HG02970 (cell line): ENCODE data around the gene SNX8.
"Not testable (repeated sequence)": the region's sequence is repeated elsewhere in the genome, so short reads cannot be mapped to it uniquely, and the experiment has no call there.

ENCODE experiments used
- ATAC-seq: cut with Tn5 transposase; IDR thresholded peaks from one replicate; pipeline ENCODE4 v1.9.1; 2021; ENCODE audit warnings: mild to moderate bottlenecking, moderate library complexity, moderate number of reproducible peaks; ENCODE audit not compliant: unreplicated experiment, low FRiP score

The SNX8 gene

DNA sequence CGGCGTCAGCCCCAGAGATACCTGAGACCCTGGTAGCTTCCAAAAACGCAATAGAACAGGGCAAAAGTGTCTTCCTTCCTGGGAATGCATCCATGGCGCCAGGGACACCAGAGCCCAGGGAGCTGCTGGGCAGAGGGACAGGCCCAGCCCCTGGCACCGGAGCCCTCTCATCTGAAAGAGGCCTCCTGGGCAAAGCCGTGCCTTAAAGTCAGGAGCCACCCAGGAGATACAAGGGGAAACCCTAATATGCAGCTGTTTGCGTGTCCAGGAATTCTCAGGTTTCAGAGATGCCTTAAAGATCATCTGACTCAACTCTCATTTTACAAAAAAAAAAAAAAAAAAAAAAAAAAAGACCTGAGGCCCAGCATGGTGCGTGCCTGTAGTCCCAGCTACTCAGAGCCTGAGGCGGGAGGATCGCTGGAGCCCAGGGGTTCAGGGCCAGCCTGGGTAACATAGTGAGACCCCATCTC, 44.2 kb downstream of the SNX8 start:
- no peak for ATAC-seq

DNA sequence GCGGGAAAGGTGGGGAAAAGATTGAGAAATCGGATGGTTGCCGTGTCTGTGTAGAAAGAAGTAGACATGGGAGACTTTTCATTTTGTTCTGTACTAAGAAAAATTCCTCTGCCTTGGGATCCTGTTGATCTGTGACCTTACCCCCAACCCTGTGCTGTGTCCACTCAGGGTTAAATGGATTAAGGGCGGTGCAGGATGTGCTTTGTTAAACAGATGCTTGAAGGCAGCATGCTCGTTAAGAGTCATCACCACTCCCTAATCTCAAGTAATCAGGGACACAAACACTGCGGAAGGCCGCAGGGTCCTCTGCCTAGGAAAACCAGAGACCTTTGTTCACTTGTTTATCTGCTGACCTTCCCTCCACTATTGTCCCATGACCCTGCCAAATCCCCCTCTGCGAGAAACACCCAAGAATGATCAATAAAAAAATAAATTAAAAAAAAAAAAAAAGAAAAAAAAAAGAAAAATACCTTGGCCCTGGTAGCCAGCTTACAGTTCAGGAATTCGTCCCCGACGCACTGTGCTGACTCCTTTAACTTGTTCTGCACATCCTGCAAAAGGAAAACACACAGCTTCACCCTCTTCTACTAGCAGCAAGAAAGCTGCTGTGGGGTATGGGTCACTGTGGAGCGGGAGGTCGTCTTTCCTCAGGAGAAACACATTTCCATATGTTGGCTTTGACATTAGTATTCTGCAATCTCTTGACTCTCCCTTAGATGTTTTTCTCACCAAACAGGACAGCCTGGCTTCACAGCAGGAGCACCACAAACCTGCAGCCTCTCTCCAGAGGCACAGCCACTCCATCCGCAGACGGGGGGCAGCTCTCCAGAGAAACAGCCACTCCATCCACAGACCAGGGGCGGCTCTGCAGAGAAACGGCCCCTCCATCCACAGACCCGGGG, 44.9 kb downstream of the SNX8 start:
- not testable (repeated sequence) for ATAC-seq

DNA sequence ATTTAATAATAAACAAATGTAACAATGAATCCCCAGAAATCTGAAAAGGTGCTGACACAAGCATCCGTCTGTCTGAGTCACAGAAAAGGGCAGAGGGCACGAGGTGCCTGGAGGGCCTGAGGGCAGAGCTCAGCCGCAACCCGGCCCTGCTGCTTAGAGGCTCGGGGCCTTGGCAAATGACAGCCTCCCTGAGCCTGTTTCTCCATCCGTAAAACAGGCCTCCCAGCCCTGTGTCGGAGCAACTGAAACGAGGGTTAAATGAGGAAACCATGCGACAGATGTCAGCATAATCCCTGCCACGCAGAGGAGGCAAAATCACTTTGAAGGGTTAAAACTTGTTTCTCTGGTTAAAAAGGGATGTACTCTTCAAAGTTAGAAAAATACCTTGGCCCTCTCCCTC, 47.3 kb downstream of the SNX8 start:
- ATAC-seq = no peak

DNA sequence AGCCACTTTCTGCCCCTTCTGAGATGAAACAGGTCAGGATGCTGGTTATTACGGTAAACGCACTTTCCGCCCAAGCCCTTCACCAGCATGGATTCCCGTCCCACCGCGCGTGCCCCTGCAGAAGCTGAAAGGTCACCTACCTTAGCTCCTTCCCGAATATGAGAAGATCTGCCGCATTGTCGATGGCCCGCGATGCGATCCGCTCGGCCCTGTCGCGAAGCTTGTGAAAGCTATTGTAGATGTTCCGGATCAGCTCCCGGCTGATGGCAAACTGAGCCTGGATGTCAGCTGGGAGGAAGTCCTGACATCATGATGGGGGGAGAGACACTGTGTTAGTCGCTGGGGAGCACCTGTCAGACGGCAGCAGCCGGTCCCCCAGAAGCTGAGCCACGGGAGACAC, 50.1 kb downstream of the SNX8 start:
- no peak for ATAC-seq

DNA sequence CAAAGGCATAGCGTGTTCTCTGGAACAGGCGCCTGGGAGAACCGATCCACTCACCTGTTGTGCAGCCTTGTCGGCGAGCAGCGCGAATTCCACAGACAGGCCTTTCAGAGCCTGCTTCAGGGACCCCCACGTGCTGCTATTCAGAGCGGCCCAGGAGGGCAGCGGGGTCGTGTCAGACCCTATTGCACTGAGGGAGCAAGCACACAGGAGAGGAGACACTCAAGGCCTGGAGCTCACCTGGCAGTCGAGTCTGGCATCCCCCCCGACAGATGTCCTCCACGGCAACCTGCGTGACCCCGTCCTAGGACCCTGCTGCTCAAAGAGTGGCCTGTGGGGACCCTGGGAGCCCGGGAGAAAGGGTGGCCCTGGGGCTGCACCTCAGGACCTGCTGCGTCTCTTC, 51.1 kb downstream of the SNX8 start:
- no peak for ATAC-seq

DNA sequence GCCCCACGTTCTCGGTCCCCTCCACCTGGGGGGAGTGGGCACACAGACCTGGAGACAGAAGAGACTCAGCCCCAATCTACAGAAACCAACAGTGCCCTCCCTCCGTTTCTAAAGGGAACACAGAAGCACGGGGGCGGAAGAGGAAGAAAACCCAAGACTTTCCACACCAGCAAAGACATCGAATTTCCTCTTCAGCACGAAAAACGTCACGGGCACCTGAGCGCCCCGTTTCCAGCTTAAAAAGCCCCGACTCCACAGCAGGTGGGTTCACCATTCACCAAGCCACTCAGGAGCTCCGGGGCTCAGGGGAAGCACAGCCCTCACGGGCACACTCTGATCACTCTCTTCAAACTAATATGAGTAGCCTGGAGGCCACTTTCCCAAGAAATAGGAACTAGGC, 52.6 kb downstream of the SNX8 start:
- no peak for ATAC-seq

DNA sequence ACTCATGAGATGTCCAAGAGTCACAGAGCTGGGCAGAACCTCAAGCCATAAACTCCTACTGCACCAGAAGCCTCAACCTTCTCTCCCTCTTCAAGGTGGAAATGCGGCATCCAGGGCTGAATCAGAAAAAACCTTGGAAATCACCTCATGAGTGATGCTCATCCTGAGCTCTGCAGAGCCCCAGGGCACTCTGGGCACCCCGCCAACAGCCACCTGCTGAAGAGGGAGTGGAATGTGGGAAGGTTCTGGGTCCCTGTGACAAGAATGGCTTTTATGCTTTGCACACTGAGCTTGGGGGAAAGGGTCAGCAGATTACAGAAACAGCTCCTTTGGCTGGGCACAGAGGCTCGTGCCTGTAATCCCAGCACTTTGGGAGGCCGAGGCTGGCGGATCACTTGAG, 53.4 kb downstream of the SNX8 start:
- no peak for ATAC-seq

DNA sequence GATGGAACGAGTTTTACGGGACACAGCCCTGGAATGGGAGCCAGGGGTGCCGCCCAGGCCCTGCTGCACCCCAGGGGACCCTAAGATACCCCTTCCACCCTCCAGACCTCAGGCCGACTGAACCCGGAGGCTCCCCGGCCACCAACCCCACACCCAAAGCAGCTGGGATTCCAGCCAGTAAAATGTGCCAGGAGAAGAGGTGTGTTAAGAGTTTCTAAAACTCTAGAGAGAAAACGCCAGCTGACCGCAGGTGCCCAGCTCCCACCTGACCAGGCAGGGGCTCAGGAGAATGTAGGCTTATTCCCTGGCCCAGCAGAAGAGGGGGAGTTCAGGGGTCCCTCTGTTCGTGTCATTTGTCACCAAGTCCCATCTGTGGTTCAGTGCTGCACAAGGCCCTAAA, 54.8 kb downstream of the SNX8 start:
- ATAC-seq = no peak

DNA sequence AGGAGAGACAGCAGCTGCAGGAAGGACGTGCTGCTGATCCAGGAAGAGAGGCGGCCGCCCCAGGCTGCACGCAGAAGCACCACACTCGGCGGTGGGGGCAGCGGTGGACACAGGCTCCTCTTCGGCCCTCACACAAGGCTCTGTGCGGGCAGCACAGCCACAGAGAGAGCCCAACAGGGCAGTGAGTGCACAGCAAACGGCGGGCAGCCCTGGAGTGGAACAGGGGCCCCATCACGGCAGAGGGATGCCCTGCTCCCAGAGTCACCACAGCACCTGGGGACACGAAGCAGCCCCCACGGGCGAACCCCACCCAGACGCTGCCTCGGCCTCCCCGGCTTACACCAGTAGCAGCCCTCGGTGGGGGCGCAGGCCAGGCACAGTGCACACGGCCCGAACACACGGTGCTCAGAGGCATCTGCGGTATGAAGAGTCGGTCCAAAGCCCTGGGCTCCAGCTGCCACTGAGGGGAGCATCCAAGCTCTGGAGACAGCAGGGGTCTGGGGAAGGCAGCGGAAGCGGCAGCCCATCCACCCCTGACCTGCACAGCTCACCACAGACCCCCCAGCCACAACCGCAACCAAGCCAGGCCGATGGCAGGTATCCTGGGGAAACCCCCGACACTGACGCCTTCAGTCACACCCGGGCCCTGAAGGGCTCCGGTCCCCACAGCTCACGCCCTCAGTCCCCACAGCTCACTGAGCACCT, 55.4 kb downstream of the SNX8 start:
- no peak for ATAC-seq

DNA sequence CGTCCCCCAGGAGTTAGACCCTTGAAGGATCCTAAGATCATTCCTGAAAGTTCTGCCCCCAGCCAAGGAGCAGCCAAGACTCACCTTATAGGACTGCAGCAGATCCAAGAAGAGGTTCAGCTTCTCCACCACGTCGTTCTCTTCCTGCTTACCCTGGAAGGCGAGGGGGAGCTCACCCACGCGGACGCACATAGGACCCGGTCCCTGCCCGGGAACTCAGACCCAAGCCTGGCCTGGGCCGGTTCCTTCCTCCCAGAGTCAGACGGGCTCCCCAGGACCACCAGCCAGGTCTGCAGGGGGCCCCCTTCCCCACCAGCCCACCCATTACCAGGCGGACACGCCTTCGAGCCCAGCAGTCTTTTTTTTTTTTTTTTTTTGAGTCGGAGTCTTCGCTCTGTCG, 56.6 kb downstream of the SNX8 start:
- ATAC-seq = no peak

DNA sequence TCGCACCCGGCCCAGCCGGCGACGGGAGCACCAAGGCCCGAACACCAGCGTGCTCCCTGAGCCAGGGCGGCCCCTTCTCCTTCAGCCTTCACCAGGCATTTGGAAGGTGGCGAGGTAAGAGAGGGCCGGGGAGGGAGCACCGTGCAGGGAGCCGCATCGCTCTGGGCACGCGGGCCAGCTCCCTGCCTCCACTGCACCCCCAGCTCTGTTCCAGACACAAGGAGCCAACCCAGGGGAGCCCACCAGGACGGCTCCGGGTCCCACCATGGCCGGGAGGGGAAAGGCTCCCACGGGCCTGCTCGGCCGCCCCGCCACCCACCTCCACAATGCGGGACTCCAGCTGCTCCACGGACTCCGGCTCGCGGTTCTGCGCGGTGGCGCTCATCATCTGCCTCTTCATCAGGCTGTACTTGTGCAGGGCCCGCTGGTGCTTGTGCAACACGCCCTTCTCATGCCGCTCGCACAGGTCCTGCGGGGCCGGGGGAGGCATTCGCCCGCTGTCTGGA, 57.1 kb downstream of the SNX8 start:
- ATAC-seq = no peak

DNA sequence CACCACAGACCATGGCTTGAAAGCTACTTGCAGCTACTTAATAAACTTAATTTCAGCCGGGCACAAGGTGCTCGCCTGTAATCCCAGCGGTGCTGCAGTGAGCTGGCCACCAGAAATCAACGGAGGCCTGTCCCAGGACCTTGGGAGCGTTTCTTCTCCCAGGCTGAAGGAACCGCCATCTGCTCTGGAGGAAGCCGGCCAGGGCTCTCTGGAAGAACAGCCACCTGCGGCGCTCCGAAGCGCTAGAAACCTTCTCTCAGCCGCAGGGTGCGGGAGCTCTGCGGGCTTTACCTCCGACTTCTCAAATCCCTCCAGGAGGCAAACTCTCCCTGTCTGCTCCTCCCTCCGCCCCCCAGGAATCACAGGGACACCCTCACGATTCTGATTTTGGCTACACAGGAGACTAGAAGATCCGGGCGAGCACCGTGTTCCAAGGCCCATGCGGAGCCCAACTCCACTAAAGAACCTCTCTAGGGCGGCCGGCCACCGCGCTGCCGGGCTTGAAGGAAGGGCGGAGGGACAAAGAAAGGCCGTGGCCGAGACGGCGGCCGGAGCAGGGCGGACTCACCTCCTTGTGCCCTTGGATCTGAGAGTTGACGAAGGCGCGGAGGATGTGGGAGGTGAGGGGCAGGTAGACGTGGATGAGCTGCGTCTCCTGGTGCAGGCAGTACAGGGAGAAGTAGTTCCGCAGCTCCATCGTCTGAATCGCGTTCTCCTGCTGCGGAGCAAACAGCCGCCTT, 57.8 kb downstream of the SNX8 start:
- ATAC-seq = no peak

DNA sequence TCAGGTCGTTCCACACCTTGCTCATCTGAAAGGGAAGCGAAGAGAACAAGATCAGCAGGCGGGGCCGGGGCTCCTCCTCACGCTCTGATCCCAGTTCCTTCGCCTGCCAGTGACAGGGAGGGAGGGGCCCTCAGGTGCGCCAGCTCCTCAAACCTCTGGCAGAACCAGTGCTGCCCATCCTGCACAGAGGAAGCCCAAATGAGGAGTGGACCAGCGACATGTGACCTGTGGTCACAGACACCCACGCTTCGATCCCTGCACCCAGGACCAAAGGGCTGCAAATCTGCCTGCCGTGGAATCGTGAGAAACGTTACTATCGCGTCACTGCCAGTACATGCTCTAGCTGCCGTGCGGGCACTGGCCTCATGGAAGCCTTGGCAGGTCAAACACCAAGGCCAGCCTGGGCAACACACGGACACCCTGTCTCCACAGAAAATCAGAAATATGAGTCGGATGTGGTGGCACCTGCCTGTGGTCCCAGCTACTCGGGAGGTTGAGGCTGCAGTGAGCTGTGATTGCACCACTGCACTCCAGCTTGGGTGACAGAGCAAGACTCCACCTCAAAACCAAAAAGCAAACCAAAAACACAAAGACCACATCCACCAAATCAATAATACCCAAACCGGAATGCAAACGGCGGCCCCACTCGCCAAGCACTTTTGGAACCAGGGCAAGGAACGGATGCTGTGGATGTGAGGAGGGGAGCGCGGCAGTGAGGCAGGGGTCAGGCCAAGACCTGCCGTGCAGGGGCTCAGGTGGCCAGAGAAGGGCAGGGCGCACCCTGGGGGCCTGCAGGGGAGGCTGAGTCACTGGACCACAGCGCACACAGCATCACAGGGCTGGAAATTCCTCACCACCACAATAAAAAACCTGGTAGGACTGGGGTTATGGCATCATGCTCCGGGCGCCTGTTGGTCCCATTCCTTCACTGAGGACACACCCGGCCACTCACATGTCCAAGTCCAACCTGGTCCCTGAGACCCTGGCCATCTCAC, 58.8 kb downstream of the SNX8 start:
- ATAC-seq = no peak

DNA sequence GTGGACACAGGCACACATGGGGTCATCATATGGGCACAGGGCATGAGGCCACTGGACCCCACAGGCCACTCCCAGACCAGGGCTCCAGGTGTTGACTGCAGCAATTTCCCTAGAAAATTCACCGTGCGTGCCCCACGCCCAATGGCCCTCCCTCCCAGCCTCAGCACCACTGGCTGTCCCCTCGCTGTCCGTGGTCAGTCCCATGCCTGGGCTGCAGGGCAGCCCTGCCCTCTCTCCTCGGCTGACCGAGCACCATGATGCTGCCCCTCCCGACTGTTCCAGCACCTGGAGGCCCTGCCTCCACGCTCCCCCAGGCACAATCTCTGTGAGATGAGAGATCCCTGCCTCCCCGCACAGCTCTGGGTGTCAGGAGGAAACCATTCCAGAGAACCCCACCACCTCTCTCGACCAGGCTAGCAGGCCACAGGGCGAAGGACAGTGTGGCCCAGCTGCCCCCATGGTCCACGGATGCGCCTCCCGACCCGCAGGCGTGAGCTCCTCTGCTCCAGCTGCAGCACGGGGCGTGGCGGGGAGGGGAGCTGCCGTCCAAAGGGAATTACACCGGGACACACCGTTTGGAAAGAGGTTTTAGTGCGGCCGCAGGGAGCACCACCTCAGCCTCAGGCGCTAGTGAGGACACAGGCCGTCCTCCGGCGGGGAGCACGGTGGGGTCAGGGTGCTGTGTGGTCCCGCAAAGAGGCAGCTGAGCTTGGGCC, 59.7 kb downstream of the SNX8 start:
- no peak for ATAC-seq

DNA sequence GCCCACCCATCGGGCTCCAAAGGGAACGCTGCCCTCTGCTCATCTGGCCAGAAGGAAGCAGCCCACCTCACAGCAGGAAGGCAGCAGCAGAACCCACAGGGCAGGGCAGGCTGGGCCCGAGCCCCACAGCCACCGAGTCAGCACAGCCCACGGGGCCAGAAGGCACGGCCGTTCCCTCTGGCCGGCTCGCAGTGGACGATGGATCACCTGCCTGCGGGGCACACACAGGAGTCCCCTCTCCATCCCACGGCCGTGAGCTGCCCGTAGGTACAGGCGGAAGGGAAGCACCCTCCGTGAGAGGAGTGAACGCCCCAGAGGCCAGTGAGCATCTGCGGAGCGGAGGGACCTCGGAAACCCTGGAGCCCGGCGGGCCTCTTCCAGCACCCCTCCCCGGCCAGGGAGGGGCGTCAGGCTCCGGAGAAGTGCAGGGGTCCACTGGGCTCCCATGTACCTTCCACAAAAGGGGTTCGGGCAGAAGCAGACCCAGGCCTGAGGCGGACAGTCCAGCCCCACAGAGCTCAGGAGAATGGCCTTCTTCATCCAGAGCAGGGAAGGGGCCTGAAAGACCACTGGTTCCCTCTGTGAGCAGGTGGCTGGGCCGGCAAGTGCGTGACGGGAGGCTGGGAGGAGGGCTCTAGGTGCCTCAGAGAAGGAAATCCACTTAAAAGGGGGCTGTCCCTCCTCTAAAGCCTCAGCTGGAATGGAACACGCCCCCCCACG, 60.6 kb downstream of the SNX8 start:
- no peak for ATAC-seq

DNA sequence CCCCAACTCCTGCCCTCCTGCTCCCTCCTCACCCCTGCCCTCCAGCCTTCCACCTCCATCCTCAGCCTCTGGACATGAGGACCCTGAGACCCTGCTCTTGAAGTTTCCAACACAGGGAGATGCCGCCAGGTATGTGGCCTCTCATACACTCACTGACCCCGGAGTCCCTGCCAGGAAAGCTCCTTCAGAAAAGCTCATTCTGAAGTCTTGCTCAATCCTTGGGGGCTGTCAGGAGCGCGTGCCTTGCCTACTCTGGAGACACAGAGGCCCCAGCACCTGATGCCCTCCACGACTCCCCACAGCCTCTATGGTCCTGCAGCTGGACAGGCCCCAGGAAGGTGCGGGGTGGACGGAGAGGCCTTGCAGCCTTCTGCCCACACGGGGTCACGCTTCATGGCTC, 61.2 kb downstream of the SNX8 start:
- no peak for ATAC-seq

DNA sequence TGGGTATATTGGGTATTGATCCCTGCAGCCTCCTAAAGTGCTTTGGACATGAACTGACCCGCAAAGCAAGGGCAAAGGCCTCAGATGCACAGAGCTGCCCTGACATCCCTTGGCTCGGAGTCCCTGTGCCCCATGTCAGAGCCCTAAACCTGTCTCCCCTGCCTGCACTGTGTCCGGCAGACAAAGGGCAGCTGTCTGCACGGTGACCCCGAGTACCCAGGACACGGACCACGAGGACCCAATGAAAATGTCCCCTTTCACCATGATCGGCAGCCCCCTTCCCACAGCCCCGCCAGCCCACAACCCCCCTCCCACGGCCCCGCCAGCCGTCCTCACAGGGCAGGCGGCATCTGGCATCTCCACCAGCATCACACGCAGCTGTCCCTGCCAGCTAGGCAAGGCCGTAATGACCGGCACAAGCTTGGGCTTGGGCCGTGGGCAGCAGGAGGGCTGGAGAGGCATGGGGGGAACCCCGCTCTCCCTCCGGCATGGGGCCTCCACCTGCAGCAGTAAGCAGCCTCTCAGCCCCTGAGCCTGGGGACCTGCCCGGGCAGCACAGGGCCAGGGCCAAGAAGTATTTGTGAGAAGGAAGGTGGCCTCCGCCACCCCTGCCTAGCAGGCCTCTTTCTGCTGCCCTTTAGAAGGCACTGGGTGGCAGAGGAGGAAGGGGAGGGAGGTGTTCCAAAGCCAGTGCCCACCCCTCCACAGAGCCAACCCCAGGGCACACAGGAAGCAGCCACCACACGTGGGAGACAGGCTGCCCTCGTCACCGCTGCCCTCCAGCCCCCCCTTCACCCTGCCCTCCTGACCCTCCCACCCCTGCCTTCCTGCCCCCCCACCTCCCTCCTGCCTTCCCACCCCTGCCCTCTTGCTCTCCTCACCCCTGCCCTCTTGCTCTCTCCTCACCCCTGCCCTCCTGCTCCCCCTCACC, 62.1 kb downstream of the SNX8 start:
- no peak for ATAC-seq
